Effector memory CD8-positive, alpha-beta T cell (primary cell): ENCODE measurements around the gene APOL4.

ENCODE experiments used
- ATAC-seq: fragments of 150-1000 bp; cut with Tn5 transposase; replicated peaks from 2 replicates; pipeline ENCODE4 v1.10.0; 2021; ENCODE audit warnings: mild to moderate bottlenecking, moderate library complexity
- DNase-seq, 3 experiments: peaks; one replicate each; pipeline ENCODE4 v3.0.0; 2021
- H3K27ac Mint-ChIP-seq, 2 donors: one replicate each; pipeline ENCODE4 v1.8.0; 2022; ENCODE audit warnings: mild to moderate bottlenecking in 2 of 2, mixed read lengths in 2 of 2, moderate library complexity in 2 of 2
- H3K27me3 Mint-ChIP-seq, 2 donors: one replicate each; pipeline ENCODE4 v1.8.0; 2022; ENCODE audit warnings: mixed read lengths in 2 of 2
- H3K36me3 Mint-ChIP-seq: one replicate; pipeline ENCODE4 v1.8.0; 2022; ENCODE audit warnings: mild to moderate bottlenecking, moderate library complexity, mixed read lengths; ENCODE audit not compliant: insufficient read depth
- H3K4me1 Mint-ChIP-seq, 2 donors: one replicate each; pipeline ENCODE4 v1.8.0; 2022; ENCODE audit warnings: low read depth in 2 of 2, mixed read lengths in 2 of 2
- H3K4me3 Mint-ChIP-seq, 2 donors: one replicate each; pipeline ENCODE4 v1.8.0; 2022; ENCODE audit warnings: mild to moderate bottlenecking in 2 of 2, mixed read lengths in 2 of 2, moderate library complexity in 2 of 2
- H3K9me3 Mint-ChIP-seq, 2 donors: one replicate each; pipeline ENCODE4 v1.8.0; 2022; ENCODE audit warnings: mixed read lengths in 2 of 2

Gene APOL4

DNA sequence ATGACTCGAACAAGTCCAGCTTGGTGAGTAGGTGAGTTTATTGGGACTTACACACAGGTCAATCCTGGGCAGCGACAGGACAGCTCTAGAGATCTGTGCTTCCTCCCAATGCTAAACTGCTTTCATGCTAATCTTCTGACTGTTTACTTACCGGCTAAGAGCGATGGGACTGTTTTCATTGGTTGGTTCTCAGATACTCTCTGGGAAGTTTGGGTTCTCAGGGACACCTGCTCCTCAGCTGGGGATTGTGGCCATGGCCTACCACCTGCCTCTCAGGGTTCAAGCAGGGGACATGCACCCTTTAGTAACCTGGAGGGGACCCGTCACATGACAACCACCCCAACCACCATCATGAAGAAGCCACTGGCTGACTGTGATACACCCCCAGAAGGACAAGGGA lies 24.6 kb upstream of the APOL4 start:
- Mint-ChIP-seq H3K4me3 (no peak overlapping the region), H3K9me3 (no peaks in the 10 kb centered on the region), H3K36me3 (peaks cover 54% of the 10 kb centered on the region), H3K27ac (peak overlapping the region; percentile 51 to 69), H3K4me1 (peaks cover 8 to 16% of the 10 kb centered on the region in 2 donors), H3K27me3 (no peaks in the 10 kb centered on the region)
- ATAC-seq (no peak), DNase-seq (no peak)

DNA sequence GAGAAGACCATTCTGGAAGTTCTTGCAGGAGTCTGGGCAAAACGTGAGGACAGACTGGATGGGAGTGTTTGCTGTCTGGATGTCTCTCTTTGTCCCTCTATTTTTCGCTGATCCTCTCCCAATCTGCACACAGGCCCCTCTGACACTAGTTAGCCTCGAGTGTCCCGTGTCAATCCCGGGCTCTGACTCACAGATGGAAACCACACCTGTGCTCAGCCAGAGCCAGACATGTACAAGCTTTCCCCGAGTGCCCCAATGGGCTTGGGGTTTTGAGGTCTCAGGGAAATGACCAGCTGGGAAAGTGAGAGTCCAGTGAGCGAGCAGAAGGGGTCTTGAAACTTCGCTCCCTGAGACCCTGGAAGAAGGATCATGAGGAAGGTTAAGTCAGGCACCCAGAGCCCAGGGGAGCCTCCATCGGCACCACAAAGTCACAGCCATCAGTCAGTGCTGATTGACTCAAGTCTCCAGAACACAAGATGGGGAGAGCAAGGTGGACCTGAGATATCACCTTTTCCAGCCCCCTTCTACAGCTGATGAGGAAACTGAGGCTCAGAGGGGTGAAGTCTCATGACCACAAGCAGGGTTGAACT lies 23.8 kb upstream of the APOL4 start:
- Mint-ChIP-seq H3K36me3 (peaks cover 46% of the 10 kb centered on the region), H3K4me1 (peaks cover 7 to 16% of the 10 kb centered on the region in 2 donors), H3K9me3 (no peaks in the 10 kb centered on the region), H3K4me3 (no peak overlapping the region), H3K27ac (peak overlapping the region in 1 of 2 donors; percentile 51), H3K27me3 (peaks cover 0 to 3% of the 10 kb centered on the region in 2 donors)
- DNase-seq (no peak), ATAC-seq (no peak)

DNA sequence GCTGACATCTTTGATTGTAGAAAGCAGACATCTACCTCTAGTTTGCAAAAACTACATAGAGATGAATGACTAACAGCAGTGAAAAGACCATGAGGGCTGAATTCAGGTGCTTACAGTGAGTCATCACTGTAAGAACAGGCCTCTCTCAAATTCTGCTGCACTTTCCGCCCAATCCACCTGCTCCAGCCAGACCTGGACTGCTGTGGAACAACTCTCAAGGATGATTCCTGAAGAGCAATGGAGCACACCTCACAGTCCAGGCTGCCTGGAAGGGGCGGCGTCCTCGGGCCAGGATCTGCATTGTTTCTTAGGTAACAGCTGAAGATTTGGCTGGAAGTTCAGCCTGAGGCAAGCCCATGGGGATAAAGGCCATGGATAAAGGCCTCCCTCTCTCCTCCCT lies 22.6 kb upstream of the APOL4 start:
- Mint-ChIP-seq H3K27me3 (peaks cover 1 to 7% of the 10 kb centered on the region in 2 donors), H3K4me1 (peaks cover 7 to 16% of the 10 kb centered on the region in 2 donors), H3K4me3 (no peak overlapping the region), H3K27ac (peak overlapping the region in 1 of 2 donors; percentile 39), H3K36me3 (peaks cover 34% of the 10 kb centered on the region), H3K9me3 (no peaks in the 10 kb centered on the region)
- ATAC-seq (no peak), DNase-seq (no peak)

DNA sequence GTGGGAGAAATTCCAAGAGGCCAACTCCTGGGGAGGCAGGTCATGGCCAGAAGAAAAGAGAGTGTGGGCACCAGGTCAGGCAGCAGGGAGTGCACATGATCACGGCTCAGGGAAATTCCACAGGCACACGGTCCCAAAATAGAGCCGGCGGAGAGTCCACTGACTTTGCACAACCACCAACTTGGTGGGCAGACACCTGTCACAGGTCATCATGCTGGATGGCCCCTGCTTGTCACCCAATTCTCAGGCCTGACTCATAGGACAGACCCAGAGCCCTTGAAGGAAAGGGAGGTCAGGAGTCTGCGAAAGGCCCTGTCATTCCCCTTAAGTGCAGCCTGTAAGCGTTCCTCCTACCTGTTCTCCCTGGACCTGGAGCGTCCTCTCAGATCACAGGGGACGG lies 21.9 kb upstream of the APOL4 start:
- Mint-ChIP-seq H3K9me3 (no peaks in the 10 kb centered on the region), H3K27ac (no peak overlapping the region), H3K4me1 (peaks cover 7 to 15% of the 10 kb centered on the region in 2 donors), H3K27me3 (peaks cover 9 to 14% of the 10 kb centered on the region in 2 donors), H3K36me3 (peaks cover 27% of the 10 kb centered on the region), H3K4me3 (no peak overlapping the region)
- DNase-seq = no peak
- ATAC-seq = no peak

DNA sequence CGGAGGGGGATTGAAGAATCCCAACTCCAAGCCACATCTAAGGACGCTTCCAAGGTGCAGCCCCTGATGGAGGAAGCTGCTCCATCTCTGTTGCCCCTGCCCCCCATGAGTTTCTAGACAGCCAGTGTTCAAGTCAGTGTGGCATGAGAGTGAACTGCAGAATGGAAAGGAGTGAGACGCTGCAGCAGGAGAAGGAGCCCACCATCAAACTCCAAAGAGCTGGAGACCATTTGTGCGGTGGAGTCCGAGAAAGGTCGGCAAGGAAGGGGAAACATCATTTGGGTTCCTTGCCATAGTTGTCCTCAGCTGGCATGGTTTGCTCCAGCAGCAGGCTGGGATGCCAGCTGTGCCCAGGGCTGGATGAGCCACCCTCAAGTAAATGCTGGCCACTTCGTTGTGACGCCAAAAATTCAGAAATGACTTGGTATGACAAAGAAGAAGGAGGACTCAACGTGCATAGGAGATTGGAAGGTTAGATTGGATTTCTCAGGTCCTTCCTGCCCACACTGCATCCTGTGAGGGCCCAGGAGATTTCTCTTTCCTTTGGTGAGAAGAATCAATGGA lies 21.4 kb upstream of the APOL4 start:
- H3K27ac Mint-ChIP-seq = no peak overlapping the region

DNA sequence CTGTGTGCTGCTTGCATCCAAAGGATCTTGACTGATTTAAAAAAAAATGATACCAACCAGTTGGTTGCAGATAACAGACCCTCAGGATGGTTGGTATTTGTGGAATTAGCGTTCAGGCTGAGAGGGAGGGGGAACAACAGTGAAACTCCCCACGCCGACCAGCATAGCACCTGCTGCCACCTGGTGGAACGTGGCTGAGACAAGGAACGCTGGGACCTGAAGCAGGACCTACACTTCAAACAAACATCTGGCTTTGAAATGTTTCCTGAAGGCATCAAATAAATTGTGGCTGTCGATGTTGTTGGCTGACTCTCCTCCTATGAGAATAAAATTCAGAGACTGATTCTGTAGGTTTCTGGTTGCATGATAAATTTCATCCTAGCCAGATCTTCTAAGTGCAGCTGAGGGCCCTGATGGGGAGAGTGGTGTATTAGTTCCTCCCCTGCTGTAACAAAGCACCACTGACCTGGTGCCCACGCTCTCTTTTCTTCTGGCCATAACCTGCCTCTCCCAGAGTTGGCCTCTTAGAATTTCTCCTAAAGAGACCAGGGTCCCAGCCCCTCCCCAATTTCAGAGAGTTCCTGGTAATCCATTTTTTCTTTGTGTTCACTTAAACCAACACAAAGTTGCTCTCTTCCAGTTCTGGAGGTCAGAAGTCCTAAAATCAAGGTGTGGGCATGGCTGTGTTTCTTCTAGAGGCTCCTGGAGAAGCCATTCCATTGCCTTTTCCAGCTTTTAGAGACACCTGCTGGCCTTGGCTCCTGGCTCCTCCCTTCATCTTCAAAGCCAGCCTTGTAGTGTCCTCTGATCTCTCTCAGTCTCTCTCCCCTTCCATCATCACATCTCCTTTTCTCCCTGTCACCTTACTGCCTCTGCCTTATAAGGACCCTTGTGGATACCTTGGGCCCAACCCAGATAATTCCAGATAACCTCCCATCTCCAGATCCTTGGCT lies 20.5 kb upstream of the APOL4 start:
- peak; percentile 92 for ATAC-seq
- Mint-ChIP-seq H3K9me3 (no peaks in the 10 kb centered on the region), H3K4me1 (peaks cover 7 to 15% of the 10 kb centered on the region in 2 donors)

More for the DNA sequence above, 21.4 kb upstream of the APOL4 start:
- no peaks in the 10 kb centered on the region for H3K9me3 Mint-ChIP-seq
- H3K27me3 Mint-ChIP-seq = peaks cover 14 to 19% of the 10 kb centered on the region in 2 donors
- peaks cover 7 to 15% of the 10 kb centered on the region in 2 donors for H3K4me1 Mint-ChIP-seq
- peaks cover 22% of the 10 kb centered on the region for H3K36me3 Mint-ChIP-seq
- DNase-seq = no peak
- ATAC-seq = no peak
- no peak overlapping the region for H3K4me3 Mint-ChIP-seq

DNA sequence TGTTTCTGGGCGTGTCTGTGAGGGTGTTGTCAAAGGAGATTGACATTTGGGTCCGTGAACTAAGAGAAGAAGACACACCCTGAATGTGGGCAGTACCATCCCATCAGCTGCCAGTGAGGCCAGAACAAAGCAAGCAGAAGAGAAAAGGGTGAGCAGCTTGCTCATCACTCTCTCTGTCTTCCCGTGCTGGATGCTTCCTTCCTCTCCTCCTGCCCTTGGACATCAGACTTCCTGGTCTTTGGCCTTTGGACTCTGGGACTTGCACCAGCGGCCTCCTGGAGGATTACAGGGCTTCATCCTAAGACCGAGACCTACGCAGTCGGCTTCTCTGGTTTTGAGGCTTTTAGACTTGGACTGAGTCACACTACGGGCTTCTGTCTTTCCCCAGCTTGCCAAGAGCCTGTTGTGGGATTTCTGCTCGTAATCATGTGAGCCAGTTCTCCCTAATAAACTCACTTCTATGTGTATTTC lies 18.9 kb upstream of the APOL4 start:
- peaks cover 30 to 40% of the 10 kb centered on the region in 2 donors for H3K27me3 Mint-ChIP-seq
- no peak overlapping the region for H3K4me3 Mint-ChIP-seq
- no peak for ATAC-seq
- H3K36me3 Mint-ChIP-seq = no peaks in the 10 kb centered on the region
- H3K4me1 Mint-ChIP-seq = peaks cover 5 to 15% of the 10 kb centered on the region in 2 donors
- H3K27ac Mint-ChIP-seq = peak overlapping the region in 1 of 2 donors; percentile 8
- DNase-seq = no peak
- H3K9me3 Mint-ChIP-seq = no peaks in the 10 kb centered on the region

More for the DNA sequence above, 20.5 kb upstream of the APOL4 start:
- peaks cover 22 to 28% of the 10 kb centered on the region in 2 donors for H3K27me3 Mint-ChIP-seq
- no peak overlapping the region for H3K27ac Mint-ChIP-seq
- DNase-seq = peak; percentile 36 to 47 (median 37)
- peaks cover 13% of the 10 kb centered on the region for H3K36me3 Mint-ChIP-seq
- H3K4me3 Mint-ChIP-seq = no peak overlapping the region

DNA sequence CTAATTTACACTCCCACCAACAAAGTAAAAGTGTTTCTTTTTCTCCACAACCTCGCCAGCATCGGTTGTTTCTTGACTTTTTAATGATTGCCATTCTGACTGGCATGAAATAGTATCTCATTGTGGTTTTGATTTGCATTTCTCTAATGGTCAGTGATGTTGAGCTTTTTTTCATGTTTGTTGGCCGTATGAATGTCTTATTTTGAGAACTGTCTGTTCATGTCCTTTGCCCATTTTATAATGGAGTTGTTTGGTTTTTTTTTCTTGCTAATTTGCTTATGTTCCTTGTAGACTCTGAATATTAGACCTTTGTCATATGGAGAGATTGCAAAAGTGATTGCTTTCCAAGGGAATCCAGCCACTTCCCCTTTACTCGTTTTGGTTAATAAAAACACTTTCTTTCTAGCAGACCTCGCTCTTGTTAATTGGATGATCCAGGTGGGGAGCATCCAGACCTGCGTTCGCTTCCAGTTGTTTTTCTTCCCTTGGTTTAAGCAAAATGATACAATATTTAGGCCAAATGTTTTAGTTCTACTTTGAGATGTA lies 17.1 kb upstream of the APOL4 start:
- Mint-ChIP-seq H3K4me1 (peaks cover 5 to 15% of the 10 kb centered on the region in 2 donors), H3K27ac (no peak overlapping the region), H3K9me3 (no peaks in the 10 kb centered on the region), H3K27me3 (peaks cover 42 to 58% of the 10 kb centered on the region in 2 donors), H3K4me3 (no peak overlapping the region), H3K36me3 (no peaks in the 10 kb centered on the region)
- no peak for DNase-seq
- ATAC-seq = no peak

DNA sequence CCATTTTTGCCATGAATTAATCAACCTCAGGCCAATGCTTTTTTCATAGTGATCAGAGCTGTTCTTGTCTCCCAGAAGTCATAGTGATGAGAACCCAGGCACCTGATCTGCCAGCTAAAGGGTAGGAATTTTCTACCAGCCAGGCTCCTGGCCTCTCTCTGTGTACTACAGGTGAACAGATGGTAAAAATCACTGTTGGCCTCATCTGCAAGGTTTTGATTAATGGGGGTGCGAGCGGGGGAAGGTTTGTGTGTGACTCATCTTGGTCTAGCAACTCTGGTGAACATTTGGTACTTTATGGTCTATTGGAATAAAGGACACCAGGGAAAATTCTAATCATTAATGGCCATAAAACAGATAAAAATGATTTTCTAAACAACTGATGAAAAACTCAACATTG lies 14.4 kb upstream of the APOL4 start:
- ATAC-seq = no peak
- DNase-seq = no peak
- Mint-ChIP-seq H3K4me3 (no peak overlapping the region), H3K4me1 (peaks cover 10 to 14% of the 10 kb centered on the region in 2 donors), H3K36me3 (no peaks in the 10 kb centered on the region), H3K27ac (no peak overlapping the region), H3K9me3 (no peaks in the 10 kb centered on the region), H3K27me3 (peaks cover 69 to 85% of the 10 kb centered on the region in 2 donors)

DNA sequence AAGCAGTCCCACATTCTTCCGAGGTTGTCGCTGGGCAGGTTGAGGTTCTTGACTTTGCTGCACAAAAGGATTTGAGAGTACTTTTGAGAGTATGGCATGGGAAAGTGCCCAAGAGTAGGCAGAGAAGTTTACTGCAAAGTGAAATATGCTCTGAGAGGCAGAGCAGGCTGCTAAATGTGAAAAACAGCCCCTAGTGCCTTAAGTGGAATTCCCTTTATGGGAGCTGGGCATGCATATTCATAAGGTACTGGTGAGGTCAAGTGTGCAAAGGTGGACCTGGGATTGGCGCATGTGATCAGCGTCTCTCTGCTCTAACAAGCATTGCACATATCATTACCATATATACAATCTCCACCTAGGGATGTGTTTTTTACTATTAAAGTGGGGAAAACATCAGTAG lies 12.0 kb upstream of the APOL4 start:
- DNase-seq = no peak
- H3K27ac Mint-ChIP-seq = no peak overlapping the region
- H3K27me3 Mint-ChIP-seq = peaks cover 71 to 96% of the 10 kb centered on the region in 2 donors
- H3K4me3 Mint-ChIP-seq = no peak overlapping the region
- H3K36me3 Mint-ChIP-seq = no peaks in the 10 kb centered on the region
- no peak for ATAC-seq
- H3K4me1 Mint-ChIP-seq = peaks cover 8 to 17% of the 10 kb centered on the region in 2 donors
- peaks cover 0 to 3% of the 10 kb centered on the region in 2 donors for H3K9me3 Mint-ChIP-seq

DNA sequence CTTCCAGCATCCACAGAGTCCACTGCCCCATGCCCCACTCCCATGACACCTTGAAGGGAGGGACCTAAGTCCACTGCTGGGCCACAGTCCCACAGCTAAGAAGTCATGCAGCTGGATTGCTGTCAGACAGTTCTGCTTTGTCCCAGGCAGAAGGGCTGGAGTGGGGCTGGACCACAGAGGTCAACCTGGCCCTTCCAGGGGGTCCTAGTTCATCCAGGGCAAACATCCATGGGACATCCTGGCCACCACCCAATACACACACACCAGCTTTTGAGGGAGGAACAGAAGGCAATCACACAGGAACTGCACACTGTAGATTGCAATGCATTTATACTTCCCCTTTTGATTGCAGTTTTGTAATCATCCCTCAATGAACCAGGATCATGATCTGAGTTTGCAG lies 11.3 kb upstream of the APOL4 start:
- no peak for DNase-seq
- H3K4me3 Mint-ChIP-seq = no peak overlapping the region
- peaks cover 0 to 3% of the 10 kb centered on the region in 2 donors for H3K9me3 Mint-ChIP-seq
- H3K4me1 Mint-ChIP-seq = peaks cover 8 to 17% of the 10 kb centered on the region in 2 donors
- H3K27me3 Mint-ChIP-seq = peaks cover 67 to 96% of the 10 kb centered on the region in 2 donors
- ATAC-seq = no peak
- H3K36me3 Mint-ChIP-seq = no peaks in the 10 kb centered on the region
- no peak overlapping the region for H3K27ac Mint-ChIP-seq

DNA sequence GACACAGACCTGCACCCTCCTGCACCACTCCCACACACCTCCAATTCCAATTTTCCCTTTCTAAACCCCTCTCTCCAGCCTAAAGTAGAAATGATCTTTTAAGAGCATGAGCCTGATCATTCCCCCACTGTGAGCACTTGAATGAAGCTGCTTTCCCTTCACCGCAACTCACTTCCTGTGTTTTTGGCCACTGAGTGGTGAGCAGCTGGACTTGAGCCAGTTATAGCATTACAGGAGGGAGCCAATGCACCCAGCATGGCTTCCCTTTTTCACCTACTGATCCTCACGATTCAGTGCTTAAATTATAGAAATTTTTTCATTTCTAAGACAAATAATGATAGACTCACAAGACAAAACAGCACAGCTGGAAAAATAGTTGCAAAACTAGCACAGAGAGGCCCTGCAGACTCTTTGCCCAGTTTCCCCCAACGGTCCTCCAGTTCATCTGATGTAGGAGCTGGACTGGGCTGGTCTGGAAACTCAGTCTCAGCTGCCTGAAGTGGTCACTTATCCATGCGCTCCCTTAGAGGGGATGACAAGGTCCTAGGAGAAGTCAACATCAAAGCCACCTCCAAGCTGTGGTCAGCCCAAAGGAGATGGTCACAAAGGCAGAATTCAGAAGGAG lies 9.7 kb upstream of the APOL4 start:
- DNase-seq (no peak), ATAC-seq (peak; percentile 43)
- peaks cover 0 to 3% of the 10 kb centered on the region in 2 donors for H3K9me3 Mint-ChIP-seq
- H3K36me3 Mint-ChIP-seq = no peaks in the 10 kb centered on the region
- peaks cover 8 to 17% of the 10 kb centered on the region in 2 donors for H3K4me1 Mint-ChIP-seq
- H3K27ac Mint-ChIP-seq = no peak overlapping the region
- peak overlapping the region in 1 of 2 donors; percentile 13 for H3K4me3 Mint-ChIP-seq
- peaks cover 60 to 84% of the 10 kb centered on the region in 2 donors for H3K27me3 Mint-ChIP-seq

DNA sequence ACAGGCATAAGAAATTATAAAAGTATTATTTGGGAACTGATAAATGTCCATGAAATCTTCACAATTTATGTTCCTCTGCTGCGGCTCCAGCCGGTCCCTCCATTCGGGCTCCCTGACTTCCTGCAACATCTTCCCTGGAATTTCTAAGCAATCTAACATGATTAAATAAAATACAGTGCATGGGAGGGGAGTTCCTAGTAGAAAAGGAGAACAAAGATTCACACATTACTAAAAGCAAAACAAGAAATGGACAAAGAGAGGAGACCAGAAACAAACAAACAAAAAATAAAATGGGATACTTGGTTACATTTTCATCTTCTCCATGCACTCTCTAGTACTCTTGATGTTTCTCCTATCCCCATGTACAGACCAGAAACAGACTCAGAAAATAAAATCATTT lies 8.6 kb upstream of the APOL4 start:
- no peak for DNase-seq
- H3K4me3 Mint-ChIP-seq = no peak overlapping the region
- no peaks in the 10 kb centered on the region for H3K36me3 Mint-ChIP-seq

More for the DNA sequence above, 8.6 kb upstream of the APOL4 start:
- no peak for ATAC-seq
- Mint-ChIP-seq H3K27me3 (peaks cover 50 to 73% of the 10 kb centered on the region in 2 donors), H3K4me1 (peaks cover 8 to 17% of the 10 kb centered on the region in 2 donors), H3K9me3 (peaks cover 0 to 3% of the 10 kb centered on the region in 2 donors), H3K27ac (no peak overlapping the region)
